Activated CD4-positive, alpha-beta T cell treated with anti-CD3 and anti-CD28 coated beads, Interleukin-2, amount 50 U/mL, for 48 hours (primary cell): ENCODE results near the gene PTPRT.

Source experiments
- DNase-seq, 2 experiments: peaks; one replicate each; pipeline ENCODE4 v3.0.0-alpha.2; 2020

Gene PTPRT

GRCh38 chr20:42359617-42360016 lies 830.1 kb downstream of the PTPRT start:
- no peak for DNase-seq

DNA sequence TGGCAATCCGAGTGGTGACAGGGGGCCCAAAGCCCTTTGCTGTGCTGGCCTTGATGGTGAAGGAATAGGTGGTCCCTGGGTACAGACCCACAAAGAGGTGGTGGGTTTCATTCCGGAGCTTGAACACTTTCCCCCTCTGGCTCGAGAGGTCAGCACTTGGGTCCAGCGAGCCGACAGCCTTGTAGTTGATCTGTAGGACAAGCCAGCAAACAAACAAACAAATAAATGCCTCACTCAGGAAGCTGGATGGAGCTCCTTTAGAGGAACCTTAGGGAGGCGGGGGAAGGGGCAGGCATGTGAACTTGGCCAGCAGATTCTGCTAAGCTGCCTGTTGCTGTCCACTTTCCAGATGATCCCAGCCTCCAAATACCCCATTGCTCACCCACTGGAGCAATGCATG lies 837.6 kb downstream of the PTPRT start:
- DNase-seq = no peak

- DNase-seq = no peak
These were observed 839.2 kb downstream of the PTPRT start for GRCh38 chr20:42350521-42350920.

GRCh38 chr20:42346189-42347170 lies 843.2 kb downstream of the PTPRT start:
- no peak for DNase-seq

DNA sequence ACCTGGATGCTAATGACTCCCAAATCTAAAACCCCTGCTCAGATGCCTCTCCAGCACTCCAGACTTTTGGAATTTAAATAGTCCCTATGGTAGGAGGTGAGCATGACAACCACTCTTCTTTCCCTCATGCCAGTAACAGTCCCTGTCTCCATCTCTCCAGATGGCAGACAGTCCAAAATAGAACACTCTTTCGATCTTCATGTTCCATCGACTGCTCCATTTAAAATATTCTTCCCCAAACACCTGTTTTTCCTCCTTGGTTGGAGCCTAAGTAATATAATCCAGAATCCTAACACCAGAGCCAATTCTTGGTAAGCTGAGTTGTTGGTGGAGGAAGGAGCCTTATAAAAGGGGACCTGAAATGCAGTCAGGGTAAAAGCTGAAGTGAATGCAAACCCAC lies 848.1 kb downstream of the PTPRT start:
- DNase-seq = no peak

GRCh38 chr20:42340368-42340767 lies 849.3 kb downstream of the PTPRT start:
- no peak for DNase-seq

GRCh38 chr20:42338294-42339201 lies 851.2 kb downstream of the PTPRT start:
- no peak for DNase-seq

DNA sequence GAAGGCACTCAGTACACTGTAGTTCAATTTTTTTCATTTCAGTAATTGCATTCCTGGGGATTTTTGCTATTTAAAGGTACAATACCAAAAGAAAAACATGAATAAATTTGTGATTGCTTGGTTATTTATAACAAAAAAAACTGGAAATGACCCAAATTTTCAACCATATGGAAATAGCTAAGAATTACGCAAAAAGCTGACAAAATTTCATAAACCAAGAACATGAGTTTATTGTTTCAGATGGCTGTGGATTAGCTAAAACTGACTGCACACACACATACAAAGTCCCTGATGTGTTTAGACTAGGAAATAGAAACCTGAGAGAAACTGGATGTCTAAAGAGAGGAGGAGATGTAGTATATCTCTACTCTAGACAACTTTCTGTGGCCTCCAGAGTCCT lies 853.1 kb downstream of the PTPRT start:
- DNase-seq = no peak

DNA sequence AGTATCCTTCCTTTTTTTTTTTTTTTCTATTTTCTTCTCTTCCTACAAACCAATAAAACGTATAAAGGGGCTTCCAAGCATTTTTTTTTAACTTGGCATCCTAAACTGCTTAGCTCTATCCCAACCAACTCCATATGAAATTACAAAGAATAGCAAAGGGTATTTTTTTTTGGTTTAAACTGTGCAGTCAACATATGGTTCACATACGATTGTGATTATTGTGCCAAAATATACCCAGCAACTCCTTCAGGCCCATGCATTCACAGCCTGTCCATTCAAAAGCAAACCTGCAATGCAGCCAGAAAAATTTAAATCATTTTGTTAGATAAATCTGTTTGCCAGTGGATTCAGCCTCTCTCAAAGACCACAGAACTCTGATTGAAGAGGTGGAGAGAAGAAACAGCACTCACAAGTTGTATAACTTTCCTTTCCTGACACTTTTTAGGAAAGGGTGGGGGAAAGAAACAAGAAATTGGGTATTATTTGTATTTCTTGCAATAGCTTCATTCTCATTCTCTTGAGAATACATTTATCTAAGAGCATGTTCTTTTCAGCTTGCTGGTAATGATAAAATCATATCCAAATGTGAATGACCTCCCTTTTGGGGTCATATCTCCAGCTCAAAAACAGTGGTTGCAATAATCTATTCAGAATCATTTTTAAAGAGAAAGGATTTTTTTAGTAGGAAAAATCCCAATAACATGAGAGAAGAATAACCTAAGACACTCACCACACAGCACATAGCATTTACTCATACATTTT lies 870.3 kb downstream of the PTPRT start:
- DNase-seq = no peak

GRCh38 chr20:42313704-42314103 lies 876.0 kb downstream of the PTPRT start:
- no peak for DNase-seq

- DNase-seq = no peak
These were observed 880.7 kb downstream of the PTPRT start for GRCh38 chr20:42309050-42309449.

GRCh38 chr20:42308171-42308570 lies 881.5 kb downstream of the PTPRT start:
- no peak for DNase-seq

DNA sequence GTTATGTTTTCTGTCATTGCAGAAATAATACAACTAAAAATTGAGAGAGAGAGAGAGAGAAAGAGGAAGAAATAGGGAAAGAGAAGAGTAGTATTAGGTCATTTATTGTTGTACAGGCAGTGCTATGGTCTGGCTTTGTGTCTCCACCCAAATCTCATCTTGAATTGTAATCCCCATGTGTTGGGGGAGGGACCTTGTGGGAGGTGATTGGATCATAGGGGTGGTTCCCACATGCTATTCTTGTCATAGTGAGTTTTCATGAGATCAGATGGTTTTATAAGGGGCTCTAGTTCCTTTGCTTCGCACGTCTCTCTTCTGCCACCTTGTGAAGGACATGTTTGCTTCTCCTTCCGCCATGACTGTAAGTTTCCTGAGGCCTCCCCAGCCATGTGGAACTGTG lies 894.1 kb downstream of the PTPRT start:
- no peak for DNase-seq

- DNase-seq = no peak
These were observed 894.7 kb downstream of the PTPRT start for GRCh38 chr20:42294976-42295375.

DNA sequence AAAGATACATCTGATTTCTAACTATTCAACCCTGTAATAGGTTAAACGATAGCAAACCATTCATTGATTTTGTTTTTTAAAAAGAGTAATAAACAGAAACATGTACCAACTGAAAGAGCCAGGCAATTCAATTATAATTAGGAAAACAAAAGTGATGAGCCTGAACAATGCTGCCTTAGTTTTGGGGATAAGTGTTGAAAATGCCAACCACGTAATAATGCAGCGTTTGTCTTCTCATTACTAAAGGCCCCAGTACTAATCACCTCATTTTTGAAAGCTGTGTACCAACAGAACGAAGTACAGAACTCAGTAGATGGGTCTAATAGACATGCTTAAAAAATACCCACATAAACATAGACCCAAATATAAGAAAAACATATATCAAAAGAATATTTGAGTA lies 907.9 kb downstream of the PTPRT start:
- no peak for DNase-seq

- no peak for DNase-seq
These were observed 912.7 kb downstream of the PTPRT start for GRCh38 chr20:42276718-42277602.

DNA sequence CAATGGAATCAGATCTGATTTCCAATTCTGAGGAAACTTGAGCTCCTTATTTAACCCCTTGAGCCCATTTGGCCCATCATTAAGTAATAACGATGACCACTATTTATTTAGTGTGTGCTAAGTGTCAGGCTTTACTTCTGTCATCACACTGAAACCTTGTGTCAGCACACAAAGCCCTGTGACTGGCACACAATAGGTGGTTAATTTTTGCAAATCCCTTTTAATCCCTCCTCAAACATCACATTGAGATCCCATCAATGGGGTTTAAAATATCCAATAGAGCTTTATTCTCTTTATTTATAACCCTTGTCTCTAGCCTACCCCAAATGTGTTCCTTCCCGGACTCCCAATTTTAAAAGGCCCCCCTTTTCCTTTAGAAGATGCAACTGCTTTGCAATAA lies 914.7 kb downstream of the PTPRT start:
- DNase-seq = no peak

- no peak for DNase-seq
These were observed 917.2 kb downstream of the PTPRT start for GRCh38 chr20:42272516-42272915.

DNA sequence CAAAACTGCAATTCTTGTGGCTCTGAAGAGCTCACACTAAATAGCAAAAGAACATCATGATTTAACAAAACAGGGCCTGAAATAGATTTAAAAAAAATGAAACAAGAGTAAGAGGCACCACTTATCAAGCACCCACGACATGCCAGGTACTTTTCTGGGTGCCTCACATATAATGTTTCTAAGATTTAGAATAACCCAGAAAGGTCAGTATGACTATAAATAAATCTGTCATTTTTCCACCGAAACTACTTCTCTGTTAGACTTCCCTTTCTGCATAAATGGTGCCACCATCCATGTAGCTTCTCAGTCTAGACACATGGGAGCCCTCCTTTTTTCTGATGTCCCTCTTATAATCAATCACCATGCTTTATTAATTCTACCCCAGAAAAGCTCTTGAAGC lies 919.2 kb downstream of the PTPRT start:
- no peak for DNase-seq

DNA sequence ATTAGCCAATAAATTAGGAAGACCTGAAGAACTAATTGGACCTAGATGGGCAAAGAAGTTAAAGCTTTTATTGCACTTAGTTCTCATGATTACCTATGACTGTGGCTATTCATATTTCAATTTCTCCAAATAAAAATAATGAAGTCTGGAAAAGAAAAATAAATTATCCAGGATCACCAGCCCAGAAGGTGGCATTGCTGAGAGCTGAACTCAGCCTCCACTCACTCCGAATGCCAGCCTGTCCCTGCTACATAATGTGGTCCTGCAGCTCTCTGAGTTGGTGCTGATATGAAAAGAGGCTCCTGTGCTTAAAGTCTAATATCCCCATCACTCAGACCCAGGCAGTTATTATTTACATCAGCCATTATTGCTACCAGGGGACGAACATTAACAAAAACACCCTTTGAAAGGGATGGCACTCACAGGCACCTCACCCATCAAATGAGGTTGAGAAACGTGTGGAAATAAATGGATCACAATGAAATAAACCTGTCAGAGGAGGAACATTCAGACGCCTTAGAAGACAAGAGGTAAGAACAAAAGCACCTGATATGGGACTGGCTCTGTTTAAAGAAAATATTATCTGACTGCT lies 921.8 kb downstream of the PTPRT start:
- no peak for DNase-seq

GRCh38 chr20:42261766-42262270 lies 927.9 kb downstream of the PTPRT start:
- no peak for DNase-seq
